Lower leg skin (tissue), 3 donors: ENCODE results near the gene C4BPA.

Experiments
- CTCF ChIP-seq, 3 donors: fragments of 450-650 bp; IDR thresholded peaks; one replicate each; pipeline ENCODE4 v1.5.1; 2016; ENCODE audit warnings: antibody characterized with exemption in 3 of 3, mild to moderate bottlenecking in 3 of 3, moderate library complexity in 2 of 3
- POLR2A ChIP-seq, 2 donors: fragments of 450-650 bp; IDR thresholded peaks; one replicate each; pipeline ENCODE4 v1.6.1; 2016 to 2017; ENCODE audit warnings: antibody characterized with exemption in 2 of 2, mild to moderate bottlenecking in 1 of 2, moderate library complexity in 1 of 2

- TF ChIP-seq CTCF (IDR thresholded peaks at IDR 0.05), result no peak
- no peak for TF ChIP-seq POLR2A (IDR thresholded peaks at IDR 0.05)
These were observed 36.5 kb downstream of the C4BPA start for GRCh38 chr1:207140536-207140935.
